Fibroblast of lung (primary cell): ENCODE data around the gene NAP1L4. TPM values are rescaled to one million over a fixed set of nuclear protein-coding genes. Genes with fewer than 3 reads are reported as not detected.

Source experiments
- DNase-seq, 2 donors: peaks; one replicate each; pipeline versions ENCODE4 v3.0.0 to v3.0.0-alpha.2; 2010; ENCODE audit warnings: low read depth in 2 of 2
- H2AFZ ChIP-seq: 2 replicates; pipeline ENCODE4 v1.5.1; 2012; ENCODE audit warnings: low read length, control low read depth, inconsistent platforms
- H3K27ac ChIP-seq: 2 replicates; pipeline ENCODE4 v1.5.1; 2011; ENCODE audit warnings: low read length, control low read depth; ENCODE audit not compliant: insufficient read depth
- H3K27me3 ChIP-seq: 2 replicates; pipeline ENCODE4 v1.5.1; 2011; ENCODE audit warnings: mild to moderate bottlenecking, low read length; ENCODE audit not compliant: control insufficient read depth, insufficient read depth
- H3K36me3 ChIP-seq: 2 replicates; pipeline ENCODE4 v1.5.1; 2011; ENCODE audit warnings: low read length; ENCODE audit not compliant: control insufficient read depth, insufficient read depth
- H3K4me1 ChIP-seq: 2 replicates; pipeline ENCODE4 v1.5.1; 2011; ENCODE audit warnings: low read length; ENCODE audit not compliant: control insufficient read depth, insufficient read depth; ENCODE audit errors: extremely low read depth
- H3K4me2 ChIP-seq: 2 replicates; pipeline ENCODE4 v1.5.1; 2011; ENCODE audit warnings: low read length, control low read depth; ENCODE audit not compliant: insufficient read depth; ENCODE audit errors: extremely low read depth
- H3K4me3 ChIP-seq, 4 experiments: fragments of 200-600 bp in 1 of 4; sonication (generic) in 1 of 4; replicated peaks in 1 of 4; 2 replicates each; pipeline ENCODE4 v1.5.1; 2011 to 2016; ENCODE audit warnings: low read length in 4 of 4, low read depth in 3 of 4, mild to moderate bottlenecking in 3 of 4, control low read depth in 2 of 4, inconsistent platforms in 1 of 4, mixed read lengths in 1 of 4; ENCODE audit not compliant: insufficient read depth in 1 of 4; ENCODE audit errors: control extremely low read depth in 1 of 4
- H3K79me2 ChIP-seq: 2 replicates; pipeline ENCODE4 v1.5.1; 2012; ENCODE audit warnings: mild to moderate bottlenecking, low read length, inconsistent platforms; ENCODE audit not compliant: control insufficient read depth, insufficient read depth
- H3K9ac ChIP-seq: 2 replicates; pipeline ENCODE4 v1.5.1; 2011; ENCODE audit warnings: mild to moderate bottlenecking, low read length, control low read depth; ENCODE audit not compliant: insufficient read depth
- H3K9me3 ChIP-seq: 2 replicates; pipeline ENCODE4 v1.5.1; 2012; ENCODE audit warnings: low read depth, low read length; ENCODE audit not compliant: control insufficient read depth, insufficient read depth
- H4K20me1 ChIP-seq: 2 replicates; pipeline ENCODE4 v1.5.1; 2011; ENCODE audit warnings: low read length; ENCODE audit not compliant: control insufficient read depth, insufficient read depth; ENCODE audit errors: extremely low read depth
- EZH2 ChIP-seq: IDR thresholded peaks from 2 replicates; pipeline ENCODE4 v1.5.1; 2012; ENCODE audit warnings: low read length, control low read depth, mild to moderate bottlenecking; ENCODE audit errors: missing control alignments
- polyA plus RNA-seq, 2 donors: library from polyadenylated mRNA; depleted of rRNA in 1 of 2; stranded (reverse) in 1 of 2; unstranded in 1 of 2; fragments of >200 nt; gene quantifications; 2 replicates each; pipeline ENCODE4 v1.2.1, GENCODE V29; 2011 to 2012; ENCODE audit warnings: missing spikeins in 1 of 2
- total RNA-seq: library from RNA; depleted of rRNA; stranded (reverse); fragments of >200 nt; gene quantifications from 2 replicates; pipeline ENCODE4 v1.2.1, GENCODE V29; 2014
- TF ChIP-seq, protein P1 (sequence below), 2 donors: IDR thresholded peaks in 1 of 2; conservative IDR thresholded peaks in 1 of 2; 1 replicate in 1 of 2; 2 replicates in 1 of 2; pipeline ENCODE4 v1.5.1; 2011 to 2012; ENCODE audit warnings: low read length in 2 of 2, control low read depth in 1 of 2, inconsistent platforms in 1 of 2, low read depth in 1 of 2, mild to moderate bottlenecking in 1 of 2

Gene NAP1L4
- total and polyA plus RNA-seq, 2 donors (not counting 1 experiment from before 2014, with no cell fraction given) = 79.5 to 113 TPM

DNA sequence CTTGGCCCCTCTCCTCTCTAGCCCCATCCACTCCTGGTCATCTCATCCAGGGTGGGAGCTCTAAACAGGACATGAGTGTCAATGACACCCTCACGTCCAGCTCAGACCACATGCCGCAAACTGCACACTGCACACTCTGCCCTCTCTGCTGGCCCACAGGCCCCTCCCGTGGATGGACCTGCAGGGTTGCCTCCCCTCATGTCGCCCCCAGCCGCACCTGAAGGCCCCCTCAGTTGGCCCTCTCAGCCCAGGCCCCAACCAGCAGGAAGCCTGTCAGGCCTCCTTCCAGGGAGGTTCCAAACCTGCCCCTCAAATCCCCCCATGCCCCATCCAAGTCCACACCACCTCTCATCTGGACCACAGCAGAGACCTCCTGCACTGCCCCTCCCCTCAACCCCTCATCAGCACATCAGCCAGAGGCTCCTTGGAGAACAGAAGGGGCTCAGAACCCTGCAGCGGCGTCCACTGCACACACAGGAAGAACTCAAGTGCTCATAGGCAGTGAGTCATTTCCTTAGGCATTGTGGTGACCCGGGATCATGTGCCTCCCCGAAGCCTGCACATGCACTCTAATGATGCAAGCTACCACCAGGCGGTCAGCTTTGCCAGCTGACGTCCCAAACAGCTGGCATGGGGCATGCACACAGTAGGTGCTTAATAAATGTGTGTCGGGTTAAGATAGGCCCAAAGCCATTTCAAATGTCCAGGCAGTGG, 93.6 kb downstream of the NAP1L4 start:
- no peak for TF ChIP-seq EZH2
- TF ChIP-seq, protein P1, sequence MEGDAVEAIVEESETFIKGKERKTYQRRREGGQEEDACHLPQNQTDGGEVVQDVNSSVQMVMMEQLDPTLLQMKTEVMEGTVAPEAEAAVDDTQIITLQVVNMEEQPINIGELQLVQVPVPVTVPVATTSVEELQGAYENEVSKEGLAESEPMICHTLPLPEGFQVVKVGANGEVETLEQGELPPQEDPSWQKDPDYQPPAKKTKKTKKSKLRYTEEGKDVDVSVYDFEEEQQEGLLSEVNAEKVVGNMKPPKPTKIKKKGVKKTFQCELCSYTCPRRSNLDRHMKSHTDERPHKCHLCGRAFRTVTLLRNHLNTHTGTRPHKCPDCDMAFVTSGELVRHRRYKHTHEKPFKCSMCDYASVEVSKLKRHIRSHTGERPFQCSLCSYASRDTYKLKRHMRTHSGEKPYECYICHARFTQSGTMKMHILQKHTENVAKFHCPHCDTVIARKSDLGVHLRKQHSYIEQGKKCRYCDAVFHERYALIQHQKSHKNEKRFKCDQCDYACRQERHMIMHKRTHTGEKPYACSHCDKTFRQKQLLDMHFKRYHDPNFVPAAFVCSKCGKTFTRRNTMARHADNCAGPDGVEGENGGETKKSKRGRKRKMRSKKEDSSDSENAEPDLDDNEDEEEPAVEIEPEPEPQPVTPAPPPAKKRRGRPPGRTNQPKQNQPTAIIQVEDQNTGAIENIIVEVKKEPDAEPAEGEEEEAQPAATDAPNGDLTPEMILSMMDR (conservative IDR thresholded peaks at IDR 0.05 in 1 of 2, IDR thresholded peaks at IDR 0.05 in 1 of 2; ENCODE audit: low read depth in 1 of 2, low read length in 2 of 2) = no peak
- no peak overlapping the region for H3K4me3 ChIP-seq
- peak overlapping the region; percentile 57 for H3K27ac ChIP-seq
- no peak overlapping the region for H3K9ac ChIP-seq
- no peaks in the 10 kb centered on the region for H4K20me1 ChIP-seq
- H3K27me3 ChIP-seq = no peaks in the 10 kb centered on the region
- no peaks in the 10 kb centered on the region for H3K36me3 ChIP-seq
- H3K4me1 ChIP-seq = peaks cover 16% of the 10 kb centered on the region
- H2AFZ ChIP-seq = no peak overlapping the region
- H3K4me2 ChIP-seq = no peak overlapping the region
- H3K79me2 ChIP-seq = no peaks in the 10 kb centered on the region
- DNase-seq = peak; percentile 90
- H3K9me3 ChIP-seq = no peaks in the 10 kb centered on the region

DNA sequence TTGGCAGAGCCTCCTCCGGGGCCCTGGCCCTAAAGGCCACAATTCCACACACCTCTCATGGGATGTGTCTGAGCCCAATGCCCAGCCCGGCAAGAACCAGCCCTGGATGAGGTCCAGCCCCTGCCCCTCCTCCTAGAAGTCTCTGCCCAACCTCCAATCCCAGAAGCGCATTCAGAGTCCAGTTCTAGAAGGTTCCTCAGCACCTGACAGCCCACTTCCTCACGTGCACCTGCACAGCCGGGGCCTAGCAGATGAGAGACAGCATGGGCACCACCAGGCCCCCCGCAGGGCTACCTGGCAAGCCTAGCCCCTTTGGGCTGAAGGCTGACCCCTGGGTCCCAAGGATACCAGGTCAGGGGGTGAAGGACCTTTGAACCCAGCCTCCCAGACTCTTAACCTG, 95.1 kb downstream of the NAP1L4 start:
- no peaks in the 10 kb centered on the region for H3K36me3 ChIP-seq
- no peak overlapping the region for H3K27ac ChIP-seq
- TF ChIP-seq, protein P1 (conservative IDR thresholded peaks at IDR 0.05 in 1 of 2, IDR thresholded peaks at IDR 0.05 in 1 of 2; ENCODE audit: low read depth in 1 of 2, low read length in 2 of 2) = no peak
- TF ChIP-seq EZH2 = no peak
- no peak overlapping the region for H3K4me3 ChIP-seq
- no peak for DNase-seq
- no peak overlapping the region for H2AFZ ChIP-seq
- no peaks in the 10 kb centered on the region for H3K9me3 ChIP-seq
- no peaks in the 10 kb centered on the region for H4K20me1 ChIP-seq
- peaks cover 13% of the 10 kb centered on the region for H3K4me1 ChIP-seq
- H3K9ac ChIP-seq = no peak overlapping the region
- no peaks in the 10 kb centered on the region for H3K27me3 ChIP-seq
- H3K79me2 ChIP-seq = no peaks in the 10 kb centered on the region
- no peak overlapping the region for H3K4me2 ChIP-seq

DNA sequence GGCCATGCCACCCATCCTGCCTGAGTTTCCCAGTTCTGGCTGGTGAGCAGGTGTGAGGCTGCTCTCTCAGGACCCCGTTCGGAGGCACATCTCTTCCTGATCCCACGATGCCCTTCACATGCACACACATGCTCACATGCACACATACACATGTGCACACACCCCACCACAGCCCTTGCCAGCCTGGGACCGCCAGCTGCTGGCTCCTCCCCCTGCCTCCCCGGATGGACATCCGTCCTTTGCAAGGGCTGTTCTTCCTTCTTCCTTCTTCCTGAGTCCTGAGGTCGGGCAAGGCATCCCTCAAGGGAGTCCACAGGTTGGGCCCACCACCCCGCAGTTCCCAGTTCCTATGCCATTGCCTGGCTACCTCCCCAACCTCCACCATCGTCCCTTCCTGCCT, 96.1 kb downstream of the NAP1L4 start:
- Histone ChIP-seq H3K27ac (no peak overlapping the region), H4K20me1 (no peaks in the 10 kb centered on the region), H3K4me2 (no peak overlapping the region), H3K9ac (no peak overlapping the region), H3K9me3 (no peaks in the 10 kb centered on the region), H3K36me3 (no peaks in the 10 kb centered on the region), H2AFZ (no peak overlapping the region), H3K4me1 (peaks cover 19% of the 10 kb centered on the region), H3K27me3 (no peaks in the 10 kb centered on the region), H3K79me2 (no peaks in the 10 kb centered on the region), H3K4me3 (no peak overlapping the region)
- no peak for DNase-seq
- TF ChIP-seq EZH2 = no peak
- TF ChIP-seq, protein P1 (conservative IDR thresholded peaks at IDR 0.05 in 1 of 2, IDR thresholded peaks at IDR 0.05 in 1 of 2; ENCODE audit: low read depth in 1 of 2, low read length in 2 of 2) = no peak

Other genes starting within 250 kb of the NAP1L4 start
- 31.1 and 31.5 TPM in 2 replicates for gene CDKN1C, start 106.6 kb downstream of the NAP1L4 start, total RNA-seq
- gene CDKN1C, start 106.6 kb downstream of the NAP1L4 start, polyA plus RNA-seq = 5.2 and 8.6 TPM in 2 replicates
- gene PHLDA2, start 62.9 kb downstream of the NAP1L4 start, total RNA-seq = 4.1 and 6.8 TPM in 2 replicates
- gene PHLDA2, start 62.9 kb downstream of the NAP1L4 start, polyA plus RNA-seq = 16.2 and 20.5 TPM in 2 replicates
- 102 and 149 TPM in 2 replicates for gene CARS1, start 65.1 kb upstream of the NAP1L4 start, total RNA-seq
- gene CARS1, start 65.1 kb upstream of the NAP1L4 start, polyA plus RNA-seq = 64.5 and 67.5 TPM in 2 replicates
- 33.9 and 49.0 TPM in 2 replicates for gene OSBPL5, start 173.0 kb upstream of the NAP1L4 start, total RNA-seq
- 10.1 and 12.4 TPM in 2 replicates for gene OSBPL5, start 173.0 kb upstream of the NAP1L4 start, polyA plus RNA-seq
- not detected in 2 replicates for gene MRGPRG, start 226.5 kb upstream of the NAP1L4 start, total RNA-seq
- not detected in 2 replicates for gene MRGPRG, start 226.5 kb upstream of the NAP1L4 start, polyA plus RNA-seq
- gene MRGPRE, start 240.1 kb upstream of the NAP1L4 start, total RNA-seq = under 0.01 and 0.17 TPM in 2 replicates
- gene MRGPRE, start 240.1 kb upstream of the NAP1L4 start, polyA plus RNA-seq = not detected in 2 replicates